Activated CD4-positive, alpha-beta T cell treated with anti-CD3 and anti-CD28 coated beads for 36 hours (primary cell): ENCODE data around the gene CEPT1. TPM values are rescaled to one million over a fixed set of nuclear protein-coding genes. Genes with fewer than 3 reads are reported as not detected.

Experiments used
- ATAC-seq: fragments of 200-7000 bp; cut with Tn5 transposase; one replicate; pipeline ENCODE4 v1.10.0; 2021; ENCODE audit warnings: mild to moderate bottlenecking, moderate library complexity
- CTCF ChIA-PET: fragments of 350-600 bp; sonication (Branson Sonifier 250); formaldehyde crosslinking; loops from one replicate; lab custom pipeline; 2021; ENCODE audit warnings: antibody characterized with exemption; lab: Charles Lee
- POLR2A ChIA-PET: fragments of 350-600 bp; sonication (Branson Sonifier 250); formaldehyde crosslinking; loops from one replicate; lab custom pipeline; 2021; ENCODE audit warnings: antibody characterized with exemption, inconsistent platforms; lab: Charles Lee
- DNase-seq: peaks from one replicate; pipeline ENCODE4 v3.0.0-alpha.2; 2020
- H3K27ac Mint-ChIP-seq: one replicate; pipeline ENCODE4 v1.8.0; 2021; ENCODE audit warnings: mixed read lengths
- H3K27me3 Mint-ChIP-seq: one replicate; pipeline ENCODE4 v1.8.0; 2021; ENCODE audit warnings: mixed read lengths
- H3K36me3 Mint-ChIP-seq: one replicate; pipeline ENCODE4 v1.8.0; 2021; ENCODE audit warnings: low read depth, mixed read lengths
- H3K4me1 Mint-ChIP-seq: one replicate; pipeline ENCODE4 v1.8.0; 2021; ENCODE audit warnings: mixed read lengths
- H3K4me3 Mint-ChIP-seq: one replicate; pipeline ENCODE4 v1.8.0; 2021; ENCODE audit warnings: mild to moderate bottlenecking, moderate library complexity, mixed read lengths
- H3K9me3 Mint-ChIP-seq: one replicate; pipeline ENCODE4 v1.8.0; 2021; ENCODE audit warnings: low read depth, mixed read lengths
- intact Hi-C, 2 experiments: fragments of 100-400 bp; cut with DNase I in 1 of 2; cut with micrococcal nuclease in 1 of 2; formaldehyde crosslinking; loops; one replicate each; pipeline versions ENCODE4 v1.14.2 to v1.15.1; 2022 to 2024; cut with DNase I, micrococcal nuclease
- total RNA-seq, 2 experiments: library from RNA; stranded (reverse); gene quantifications; one replicate each; pipeline ENCODE4 v1.2.3, GENCODE V29; 2021

The CEPT1 gene
- total RNA-seq, 2 experiments from 2014 or later = 34.7 to 49.1 TPM

- intact Hi-C loops = no loop called here
- POLR2A ChIA-PET = interaction anchor here (0.6 to 1.7 kb wide), 2 partner anchors 8 to 241 kb away, joined by 3 to 6 read pairs; no protein-coding TSS in a partner anchor
- H3K9me3 Mint-ChIP-seq = no peaks in the 10 kb centered on the region
- ATAC-seq (no peak), DNase-seq (no peak)
- H3K27me3 Mint-ChIP-seq = no peaks in the 10 kb centered on the region
- CTCF ChIA-PET = interaction anchor here (0.6 to 2.4 kb wide), 7 partner anchors 8 to 1486 kb away, joined by 3 to 8 read pairs (median 4); no protein-coding TSS in a partner anchor
- no peak within 1 kb of the TSS for H3K4me3 Mint-ChIP-seq
- peaks cover 88% of the 10 kb centered on the region for H3K4me1 Mint-ChIP-seq
- H3K27ac Mint-ChIP-seq = peak within 1 kb of the TSS; percentile 45
- no peaks in the 10 kb centered on the region for H3K36me3 Mint-ChIP-seq
Observed at GRCh38 chr1:111227434-111227833, 87.4 kb downstream of the CEPT1 start, which contains the start of gene CHI3L2. Gene CHI3L2, plus strand, starts transcription at chr1:111227713. Its CDS starts 17 bp downstream, at chr1:111227730.

- DNase-seq = no peak
- peak; percentile 55 for ATAC-seq
- Mint-ChIP-seq H3K36me3 (no peaks in the 10 kb centered on the region), H3K27me3 (no peaks in the 10 kb centered on the region), H3K27ac (peak overlapping the region; percentile 30), H3K4me3 (no peak overlapping the region), H3K4me1 (peaks cover 86% of the 10 kb centered on the region), H3K9me3 (no peaks in the 10 kb centered on the region)
- intact Hi-C loops = loop anchor here in 1 of 2 experiments (2.0 kb wide), 1 partner anchor 47 kb away; no protein-coding TSS in a partner anchor
- CTCF ChIA-PET = interaction anchor here (0.8 to 2.4 kb wide), 8 partner anchors 8 to 173 kb away, joined by 3 to 8 read pairs (median 4); no protein-coding TSS in a partner anchor
- POLR2A ChIA-PET = interaction anchor here (0.6 to 1.7 kb wide), 2 partner anchors 9 to 214 kb away, joined by 3 to 6 read pairs; no protein-coding TSS in a partner anchor
Observed at GRCh38 chr1:111227851-111228747, 88.1 kb downstream of the CEPT1 start.

- H3K4me3 Mint-ChIP-seq = no peak overlapping the region
- ChIA-PET CTCF (interaction anchor here (0.8 to 1.6 kb wide), 6 partner anchors 9 to 172 kb away, joined by 3 to 6 read pairs (median 4); no protein-coding TSS in a partner anchor), POLR2A (interaction anchor here (0.6 to 1.7 kb wide), 2 partner anchors 9 to 213 kb away, joined by 3 to 6 read pairs; no protein-coding TSS in a partner anchor)
- H3K27me3 Mint-ChIP-seq = no peaks in the 10 kb centered on the region
- ATAC-seq = no peak
- intact Hi-C loops = loop anchor here in 1 of 2 experiments (2.0 kb wide), 1 partner anchor 46 kb away; no protein-coding TSS in a partner anchor
- H3K9me3 Mint-ChIP-seq = no peaks in the 10 kb centered on the region
- no peak for DNase-seq
- H3K36me3 Mint-ChIP-seq = no peaks in the 10 kb centered on the region
- peaks cover 82% of the 10 kb centered on the region for H3K4me1 Mint-ChIP-seq
- H3K27ac Mint-ChIP-seq = peak overlapping the region; percentile 22
Observed at GRCh38 chr1:111228748-111229126, 88.7 kb downstream of the CEPT1 start.

GRCh38 chr1:111232134-111232533 is 92.1 kb downstream of the CEPT1 start:
- no peak overlapping the region for H3K4me3 Mint-ChIP-seq
- ChIA-PET CTCF (interaction anchor here (0.8 to 2.2 kb wide), 3 partner anchors 9 to 17 kb away, joined by 3 to 9 read pairs (median 6); no protein-coding TSS in a partner anchor), POLR2A (no interaction called here)
- DNase-seq = no peak
- H3K9me3 Mint-ChIP-seq = no peaks in the 10 kb centered on the region
- intact Hi-C loops = no loop called here
- ATAC-seq = no peak
- H3K36me3 Mint-ChIP-seq = peaks cover 2% of the 10 kb centered on the region
- no peaks in the 10 kb centered on the region for H3K27me3 Mint-ChIP-seq
- H3K4me1 Mint-ChIP-seq = peaks cover 62% of the 10 kb centered on the region
- H3K27ac Mint-ChIP-seq = no peak overlapping the region

- ChIA-PET CTCF (interaction anchor here (0.7 to 2.1 kb wide), 3 partner anchors 11 to 204 kb away, joined by 3 to 6 read pairs (median 3); no protein-coding TSS in a partner anchor), POLR2A (no interaction called here)
- Mint-ChIP-seq H3K36me3 (peaks cover 2% of the 10 kb centered on the region), H3K27ac (no peak overlapping the region), H3K4me1 (peaks cover 40% of the 10 kb centered on the region), H3K9me3 (no peaks in the 10 kb centered on the region), H3K27me3 (no peaks in the 10 kb centered on the region), H3K4me3 (no peak overlapping the region)
- intact Hi-C loops = no loop called here
- DNase-seq = no peak
- ATAC-seq = no peak
Observed at GRCh38 chr1:111234258-111234657, 94.2 kb downstream of the CEPT1 start.

Other genes starting within 250 kb of the CEPT1 start
- 10 to 100 TPM; 15.1 to 15.4 TPM for gene LRIF1, start 176.3 kb upstream of the CEPT1 start, total RNA-seq
- 10 to 100 TPM; 30.4 to 34.4 TPM for gene DRAM2, start 130 bp upstream of the CEPT1 start, total RNA-seq
- gene DENND2D, start 60.4 kb downstream of the CEPT1 start, total RNA-seq = 100 to 1,000 TPM; 174 to 190 TPM
- 10 to 100 TPM; 12.7 TPM for gene CHI3L2, start 87.5 kb downstream of the CEPT1 start, total RNA-seq
- gene CHIA, start 150.6 kb downstream of the CEPT1 start, total RNA-seq = not detected